Measurements from ENCODE around the gene STX8.

DNA sequence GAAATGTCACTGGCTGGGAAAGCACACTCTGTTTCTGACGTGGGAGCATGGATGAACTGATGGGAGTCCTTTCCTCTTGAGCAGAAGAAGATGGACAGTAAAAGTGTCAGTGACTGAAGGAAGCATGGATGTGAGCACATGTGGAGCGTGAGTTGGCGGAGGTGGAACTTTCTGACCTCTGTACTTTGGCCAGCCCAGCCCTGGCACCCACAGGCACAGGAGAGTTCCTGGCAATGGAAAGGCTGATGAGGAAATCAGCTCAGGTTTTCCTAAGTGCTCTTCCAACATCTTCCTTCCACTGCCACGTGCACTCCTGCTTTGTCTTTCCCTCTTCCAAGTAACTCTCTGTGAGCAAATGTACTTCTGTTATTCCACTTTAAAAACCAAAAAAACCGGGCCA is 277.5 kb downstream of the STX8 start:
- no peak for TF ChIP-seq POLR2A (IDR thresholded peaks at IDR 0.05; ENCODE audit: low read depth, low read length)
- TF ChIP-seq POLR2AphosphoS5 (IDR thresholded peaks at IDR 0.05; ENCODE audit: low read depth, low read length) = no peak

All from GM12892 (cell line).